Measurements from ENCODE around the gene TSPYL6. TPM values are rescaled to one million over a fixed set of nuclear protein-coding genes. Genes with fewer than 3 reads are reported as not detected.

TSPYL6 gene
- total and polyA plus RNA-seq, 2 of the 8 experiments (the other 6 are each of a cell fraction or from before 2014, with no cell fraction given): not detected

DNA sequence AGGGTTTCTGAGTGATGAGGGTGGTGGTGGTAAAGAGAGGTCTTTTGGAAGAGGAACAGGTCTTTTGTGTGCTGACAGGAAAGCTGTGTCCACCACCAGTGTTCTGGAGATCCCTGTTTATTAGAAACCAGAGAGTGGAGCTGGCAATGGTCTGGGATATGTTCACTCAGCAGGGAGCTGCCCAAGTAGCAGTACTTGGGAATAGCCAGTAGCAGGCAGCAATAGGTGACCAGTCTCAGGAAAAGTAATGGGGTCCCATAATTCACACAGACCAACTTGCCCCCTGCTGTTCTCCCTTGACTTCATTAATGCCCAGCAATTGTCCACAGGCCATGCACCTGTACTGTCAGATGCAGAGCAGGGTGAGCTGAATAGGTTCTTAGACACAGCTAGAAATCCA, 1.8 kb downstream of the TSPYL6 start:
- no peaks in the 10 kb centered on the region for H3K27me3 ChIP-seq (replicated peaks in 1 of 4; ENCODE audit: control insufficient read depth in 3 of 4, extremely low read depth in 1 of 4, insufficient read depth in 3 of 4, low read length in 3 of 4)
- H2BK20ac ChIP-seq (ENCODE audit: low read length): no peak overlapping the region
- H3K9ac ChIP-seq (replicated peaks in 1 of 4; ENCODE audit: extremely low read depth in 1 of 4, low read depth in 3 of 4, low read length in 3 of 4): no peak overlapping the region
- H4K5ac ChIP-seq (ENCODE audit: insufficient read length, low read depth, low read length): no peak overlapping the region
- no peak for TF ChIP-seq NANOG (IDR thresholded peaks at IDR 0.05; ENCODE audit: insufficient read depth, low read depth, low read length, poor library complexity, severe bottlenecking)
- peak in 1 of 2 experiments; percentile 4; a peak in 1 of 4 replicates for TF ChIP-seq RAD21 (IDR thresholded peaks at IDR 0.05 in 1 of 2, conservative IDR thresholded peaks at IDR 0.05 in 1 of 2; ENCODE audit: low read depth in 2 of 2, low read length in 2 of 2)
- TF ChIP-seq, protein P1, sequence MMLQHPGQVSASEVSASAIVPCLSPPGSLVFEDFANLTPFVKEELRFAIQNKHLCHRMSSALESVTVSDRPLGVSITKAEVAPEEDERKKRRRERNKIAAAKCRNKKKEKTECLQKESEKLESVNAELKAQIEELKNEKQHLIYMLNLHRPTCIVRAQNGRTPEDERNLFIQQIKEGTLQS (IDR thresholded peaks at IDR 0.05; ENCODE audit: insufficient read depth, low read depth, low read length): no peak
- TF ChIP-seq TAF1 (IDR thresholded peaks at IDR 0.05; ENCODE audit: low read depth, low read length): no peak
- no peak for TF ChIP-seq SP2 (IDR thresholded peaks at IDR 0.05; ENCODE audit: low read length)
- TF ChIP-seq ASH2L (IDR thresholded peaks at IDR 0.05; ENCODE audit: low read length): no peak
- TF ChIP-seq, protein P2, sequence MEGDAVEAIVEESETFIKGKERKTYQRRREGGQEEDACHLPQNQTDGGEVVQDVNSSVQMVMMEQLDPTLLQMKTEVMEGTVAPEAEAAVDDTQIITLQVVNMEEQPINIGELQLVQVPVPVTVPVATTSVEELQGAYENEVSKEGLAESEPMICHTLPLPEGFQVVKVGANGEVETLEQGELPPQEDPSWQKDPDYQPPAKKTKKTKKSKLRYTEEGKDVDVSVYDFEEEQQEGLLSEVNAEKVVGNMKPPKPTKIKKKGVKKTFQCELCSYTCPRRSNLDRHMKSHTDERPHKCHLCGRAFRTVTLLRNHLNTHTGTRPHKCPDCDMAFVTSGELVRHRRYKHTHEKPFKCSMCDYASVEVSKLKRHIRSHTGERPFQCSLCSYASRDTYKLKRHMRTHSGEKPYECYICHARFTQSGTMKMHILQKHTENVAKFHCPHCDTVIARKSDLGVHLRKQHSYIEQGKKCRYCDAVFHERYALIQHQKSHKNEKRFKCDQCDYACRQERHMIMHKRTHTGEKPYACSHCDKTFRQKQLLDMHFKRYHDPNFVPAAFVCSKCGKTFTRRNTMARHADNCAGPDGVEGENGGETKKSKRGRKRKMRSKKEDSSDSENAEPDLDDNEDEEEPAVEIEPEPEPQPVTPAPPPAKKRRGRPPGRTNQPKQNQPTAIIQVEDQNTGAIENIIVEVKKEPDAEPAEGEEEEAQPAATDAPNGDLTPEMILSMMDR (IDR thresholded peaks at IDR 0.05; ENCODE audit: control extremely low read depth in 1 of 3, insufficient read depth in 1 of 3, low read depth in 1 of 3, low read length in 3 of 3): peak in 1 of 3 experiments; percentile 36; a peak in 1 of 4 replicates
- TF ChIP-seq RNF2 (IDR thresholded peaks at IDR 0.05; ENCODE audit: borderline replicate concordance, low read depth, low read length, missing control alignments, poor library complexity, severe bottlenecking): no peak
- TF ChIP-seq, protein P3, sequence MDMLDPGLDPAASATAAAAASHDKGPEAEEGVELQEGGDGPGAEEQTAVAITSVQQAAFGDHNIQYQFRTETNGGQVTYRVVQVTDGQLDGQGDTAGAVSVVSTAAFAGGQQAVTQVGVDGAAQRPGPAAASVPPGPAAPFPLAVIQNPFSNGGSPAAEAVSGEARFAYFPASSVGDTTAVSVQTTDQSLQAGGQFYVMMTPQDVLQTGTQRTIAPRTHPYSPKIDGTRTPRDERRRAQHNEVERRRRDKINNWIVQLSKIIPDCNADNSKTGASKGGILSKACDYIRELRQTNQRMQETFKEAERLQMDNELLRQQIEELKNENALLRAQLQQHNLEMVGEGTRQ (IDR thresholded peaks at IDR 0.05; ENCODE audit: low read length): no peak
- H3K14ac ChIP-seq (ENCODE audit: insufficient read length): no peak overlapping the region
- H3K4me1 ChIP-seq (replicated peaks in 1 of 4; ENCODE audit: control insufficient read depth in 3 of 4, insufficient read depth in 4 of 4, low read length in 3 of 4): no peaks in the 10 kb centered on the region
- no peaks in the 10 kb centered on the region for H3K36me3 ChIP-seq (ENCODE audit: control insufficient read depth in 2 of 4, insufficient read depth in 4 of 4, low read length in 3 of 4)
- peaks cover 2 to 4% of the 10 kb centered on the region in 2 experiments; a peak in 2 of 4 replicates for H3K9me3 ChIP-seq (ENCODE audit: insufficient read depth in 2 of 2, low read depth in 1 of 2, low read length in 1 of 2)
- H2BK15ac ChIP-seq (ENCODE audit: low read length): no peak overlapping the region
- no peaks in the 10 kb centered on the region for H4K20me1 ChIP-seq (replicated peaks in 1 of 2; ENCODE audit: control insufficient read depth in 1 of 2, insufficient read depth in 2 of 2, low read length in 2 of 2)
- ChIA-PET CTCF (ENCODE audit: partially characterized antibody) (interaction anchor here (0.7 to 1.9 kb wide), 10 partner anchors 9 to 450 kb away, joined by 3 to 5 read pairs (median 3); no protein-coding TSS in a partner anchor), POLR2A (ENCODE audit: partially characterized antibody) (no interaction called here)
- no peak overlapping the region for H2AK5ac ChIP-seq (ENCODE audit: low read depth, low read length)
- H2BK120ac ChIP-seq (replicated peaks; ENCODE audit: low read depth, low read length): no peak overlapping the region
- no peak overlapping the region for H3K27ac ChIP-seq (ENCODE audit: low read depth, low read length)
- no peaks in the 10 kb centered on the region for H3K79me1 ChIP-seq (ENCODE audit: low read depth, low read length)
- no peak overlapping the region for H2BK12ac ChIP-seq (ENCODE audit: low read depth, low read length)
- no peak for FAIRE-seq
- H2BK5ac ChIP-seq (ENCODE audit: low read depth, low read length): no peak overlapping the region
- no peaks in the 10 kb centered on the region for H3K79me2 ChIP-seq (ENCODE audit: control insufficient read depth in 1 of 2, insufficient read depth in 2 of 2, low read length in 2 of 2)
- no peak overlapping the region for H3K56ac ChIP-seq (replicated peaks; ENCODE audit: insufficient read length, low read depth, low read length)
- H3K23ac ChIP-seq (ENCODE audit: insufficient read length): no peak overlapping the region
- H3K4me3 ChIP-seq (ENCODE audit: extremely low read depth in 1 of 4, insufficient read depth in 2 of 4, low read depth in 3 of 4, low read length in 4 of 4): no peak overlapping the region
- no peak overlapping the region for H2AFZ ChIP-seq (ENCODE audit: low read length)
- H3K4ac ChIP-seq (replicated peaks; ENCODE audit: insufficient read length, low read depth, low read length): no peak overlapping the region
- DNase-seq (ENCODE audit: low read depth in 1 of 2, low spot score in 2 of 2): no peak
- no peak overlapping the region for H4K8ac ChIP-seq (ENCODE audit: extremely low read depth, insufficient read depth, low read length)
- H3K4me2 ChIP-seq (ENCODE audit: insufficient read depth in 1 of 2, low read depth in 2 of 2, low read length in 2 of 2): no peak overlapping the region
- no peaks in the 10 kb centered on the region for H3K23me2 ChIP-seq (ENCODE audit: low read depth, low read length)
- H3K18ac ChIP-seq (ENCODE audit: extremely low read depth, low read length): no peak overlapping the region
- no peak overlapping the region for H4K91ac ChIP-seq (replicated peaks; ENCODE audit: insufficient read length, low read length)

All from H1 (cell line).